Stomach (tissue), 9 donors: ENCODE measurements around the gene TRMT1L. TPM values are rescaled to one million over a fixed set of nuclear protein-coding genes. Genes with fewer than 3 reads are reported as not detected.

Experiments
- DNase-seq, 2 donors: peaks; one replicate each; pipeline versions ENCODE4 v3.0.0 to v3.0.0-alpha.2; 2013 to 2019
- H3K27ac ChIP-seq, 5 donors: fragments of 200-600 bp in 4 of 5; sonication (generic) in 4 of 5; one replicate each; pipeline ENCODE4 v1.5.1; 2013 to 2019; ENCODE audit warnings: mild to moderate bottlenecking in 1 of 5, moderate library complexity in 1 of 5
- H3K27me3 ChIP-seq, 3 donors: fragments of 200-600 bp; sonication (generic); one replicate each; pipeline ENCODE4 v1.5.1; 2017 to 2019; ENCODE audit warnings: mixed run types in 1 of 3
- H3K36me3 ChIP-seq, 4 donors: fragments of 200-600 bp; sonication (generic); 1 replicate in 3 of 4; 2 replicates in 1 of 4; pipeline ENCODE4 v1.5.1; 2016 to 2019
- H3K4me1 ChIP-seq, 4 donors: fragments of 200-600 bp; sonication (generic); one replicate each; pipeline ENCODE4 v1.5.1; 2016 to 2019
- H3K4me3 ChIP-seq, 4 donors: fragments of 200-600 bp; sonication (generic) in 3 of 4; one replicate each; pipeline ENCODE4 v1.5.1; 2016 to 2019; ENCODE audit warnings: mild to moderate bottlenecking in 1 of 4
- H3K9me3 ChIP-seq, 4 donors: fragments of 200-600 bp; sonication (generic); one replicate each; pipeline ENCODE4 v1.5.1; 2016 to 2019
- EP300 ChIP-seq: sonication (generic); formaldehyde crosslinking; IDR thresholded peaks from one replicate; pipeline ENCODE4 v1.6.1; 2017; ENCODE audit warnings: antibody characterized with exemption
- POLR2A ChIP-seq, 4 donors: fragments of 450-650 bp; IDR thresholded peaks; one replicate each; pipeline ENCODE4 v1.6.1; 2016; ENCODE audit warnings: antibody characterized with exemption in 4 of 4, control low read depth in 2 of 4, mild to moderate bottlenecking in 1 of 4, moderate library complexity in 1 of 4
- POLR2AphosphoS5 ChIP-seq, 3 donors: sonication (generic); formaldehyde crosslinking; IDR thresholded peaks; one replicate each; pipeline ENCODE4 v1.6.1; 2016; ENCODE audit warnings: antibody characterized with exemption in 3 of 3
- WGBS, 5 donors: extraction: QIAGEN DNeasy Blood & Tissue Kit in 3 of 5; methylation state at CpG; one replicate each; pipeline versions ENCODE4 v1.1.5 to v1.1.7; 2013 to 2018; 5-methylcytosine and 5-hydroxymethylcytosine counted together
- intact Hi-C: fragments of 100-400 bp; cut with DNase I; formaldehyde crosslinking; loops from one replicate; pipeline ENCODE4 v1.15.1; 2023; ENCODE audit warnings: low total_unique reads
- polyA plus RNA-seq, 3 donors: library from polyadenylated mRNA; stranded (reverse); fragments of 200-250 nt; gene quantifications; one replicate each; pipeline ENCODE4 v1.2.3, GENCODE V29; 2013
- total RNA-seq, 5 donors: library from RNA; depleted of rRNA; stranded (reverse); fragments of >200 nt; gene quantifications; one replicate each; pipeline versions ENCODE4 v1.1.0 to v1.2.3, GENCODE V29; 2014 to 2016
- TF ChIP-seq, protein P1 (sequence below), 7 experiments: fragments of 450-650 bp in 4 of 7; fragments of 200-600 bp in 3 of 7; sonication (generic) in 3 of 7; IDR thresholded peaks; one replicate each; pipeline ENCODE4 v1.5.1; 2016 to 2019; ENCODE audit warnings: antibody characterized with exemption in 7 of 7, control low read depth in 2 of 7, mild to moderate bottlenecking in 1 of 7
- donor health status: healthy with polysubstance abuse.
- donor health status: Bipolar disorder and iron deficiency.
- donor health status: healthy.

Gene TRMT1L
- total and polyA plus RNA-seq, 8 donors, result 4.5 to 25.2 (median 7.1) TPM

DNA sequence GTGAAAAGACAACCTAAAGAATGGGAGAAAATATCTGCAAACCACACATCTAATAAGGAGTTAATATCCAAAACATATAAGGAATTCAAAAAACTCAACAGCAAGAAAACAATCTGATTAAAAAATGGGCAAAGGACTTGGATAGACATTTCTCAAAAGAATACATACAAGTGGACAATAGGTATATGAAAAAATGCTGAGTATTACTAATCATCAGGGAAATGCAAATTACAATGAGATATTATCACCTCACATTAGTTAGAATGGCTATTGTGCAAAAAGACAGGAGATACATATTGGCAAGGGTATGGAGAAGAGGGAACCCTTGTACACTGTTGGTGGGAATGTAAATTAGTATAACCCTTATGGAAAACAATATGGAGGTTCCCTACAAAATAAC lies 44.9 kb downstream of the TRMT1L start:
- H3K27me3 ChIP-seq, result no peaks in the 10 kb centered on the region
- H3K36me3 ChIP-seq, result peaks cover 0 to 3% (median under 1%) of the 10 kb centered on the region in 4 donors
- no peak overlapping the region for H3K27ac ChIP-seq
- H3K4me1 ChIP-seq, result no peaks in the 10 kb centered on the region
- intact Hi-C loops, result no loop called here
- peaks cover 0 to 33% (median 24%) of the 10 kb centered on the region in 4 donors for H3K9me3 ChIP-seq
- no peak for DNase-seq
- no peak overlapping the region for H3K4me3 ChIP-seq
- TF ChIP-seq, protein P1, sequence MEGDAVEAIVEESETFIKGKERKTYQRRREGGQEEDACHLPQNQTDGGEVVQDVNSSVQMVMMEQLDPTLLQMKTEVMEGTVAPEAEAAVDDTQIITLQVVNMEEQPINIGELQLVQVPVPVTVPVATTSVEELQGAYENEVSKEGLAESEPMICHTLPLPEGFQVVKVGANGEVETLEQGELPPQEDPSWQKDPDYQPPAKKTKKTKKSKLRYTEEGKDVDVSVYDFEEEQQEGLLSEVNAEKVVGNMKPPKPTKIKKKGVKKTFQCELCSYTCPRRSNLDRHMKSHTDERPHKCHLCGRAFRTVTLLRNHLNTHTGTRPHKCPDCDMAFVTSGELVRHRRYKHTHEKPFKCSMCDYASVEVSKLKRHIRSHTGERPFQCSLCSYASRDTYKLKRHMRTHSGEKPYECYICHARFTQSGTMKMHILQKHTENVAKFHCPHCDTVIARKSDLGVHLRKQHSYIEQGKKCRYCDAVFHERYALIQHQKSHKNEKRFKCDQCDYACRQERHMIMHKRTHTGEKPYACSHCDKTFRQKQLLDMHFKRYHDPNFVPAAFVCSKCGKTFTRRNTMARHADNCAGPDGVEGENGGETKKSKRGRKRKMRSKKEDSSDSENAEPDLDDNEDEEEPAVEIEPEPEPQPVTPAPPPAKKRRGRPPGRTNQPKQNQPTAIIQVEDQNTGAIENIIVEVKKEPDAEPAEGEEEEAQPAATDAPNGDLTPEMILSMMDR (IDR thresholded peaks at IDR 0.05), result no peak
- no peak for TF ChIP-seq EP300
- no peak for TF ChIP-seq POLR2A (IDR thresholded peaks at IDR 0.05)
- no peak for TF ChIP-seq POLR2AphosphoS5 (IDR thresholded peaks at IDR 0.05)

DNA sequence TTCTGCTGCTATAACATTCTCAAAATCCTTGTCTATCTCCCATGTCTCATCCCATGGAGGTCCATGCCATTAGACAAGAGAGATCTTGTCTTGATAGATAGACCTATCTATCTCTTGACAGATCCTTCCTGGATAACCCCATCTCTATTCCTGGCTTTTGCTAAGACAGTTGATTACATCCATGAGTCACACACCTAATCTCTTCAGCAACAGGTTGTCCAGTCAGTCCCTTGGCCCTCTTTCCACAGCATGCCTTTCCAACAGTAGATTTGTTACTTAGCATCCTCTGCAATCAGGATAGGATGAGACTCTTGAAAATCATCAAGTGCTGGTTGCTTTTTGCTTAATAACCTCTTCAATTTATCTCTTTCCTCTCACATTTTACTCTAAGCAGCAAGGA lies 46.6 kb downstream of the TRMT1L start:
- no peaks in the 10 kb centered on the region for H3K4me1 ChIP-seq
- H3K9me3 ChIP-seq, result peaks cover 0 to 43% (median 24%) of the 10 kb centered on the region in 4 donors
- TF ChIP-seq EP300 (no peak), POLR2AphosphoS5 (IDR thresholded peaks at IDR 0.05) (no peak), POLR2A (IDR thresholded peaks at IDR 0.05) (no peak)
- TF ChIP-seq, protein P1 (IDR thresholded peaks at IDR 0.05), result no peak

GRCh38 chr1:185108321-185108720 lies 48.4 kb downstream of the TRMT1L start:
- H3K36me3 ChIP-seq, result peaks cover 0 to 8% (median 3%) of the 10 kb centered on the region in 4 donors
- H3K4me3 ChIP-seq, result no peak overlapping the region
- peaks cover 0 to 43% (median 24%) of the 10 kb centered on the region in 4 donors for H3K9me3 ChIP-seq
- peak in 1 of 2 donors; percentile 9 for DNase-seq
- no peaks in the 10 kb centered on the region for H3K27me3 ChIP-seq
- H3K4me1 ChIP-seq, result no peaks in the 10 kb centered on the region
- TF ChIP-seq EP300 (no peak), POLR2AphosphoS5 (IDR thresholded peaks at IDR 0.05) (no peak), POLR2A (IDR thresholded peaks at IDR 0.05) (no peak)
- TF ChIP-seq, protein P1 (IDR thresholded peaks at IDR 0.05), result no peak
- intact Hi-C loops, result no loop called here
- H3K27ac ChIP-seq, result no peak overlapping the region

More for the DNA sequence above, 46.6 kb downstream of the TRMT1L start:
- intact Hi-C loops, result no loop called here
- DNase-seq, result no peak
- Histone ChIP-seq H3K36me3 (no peaks in the 10 kb centered on the region), H3K27ac (no peak overlapping the region), H3K4me3 (no peak overlapping the region), H3K27me3 (no peaks in the 10 kb centered on the region)

DNA sequence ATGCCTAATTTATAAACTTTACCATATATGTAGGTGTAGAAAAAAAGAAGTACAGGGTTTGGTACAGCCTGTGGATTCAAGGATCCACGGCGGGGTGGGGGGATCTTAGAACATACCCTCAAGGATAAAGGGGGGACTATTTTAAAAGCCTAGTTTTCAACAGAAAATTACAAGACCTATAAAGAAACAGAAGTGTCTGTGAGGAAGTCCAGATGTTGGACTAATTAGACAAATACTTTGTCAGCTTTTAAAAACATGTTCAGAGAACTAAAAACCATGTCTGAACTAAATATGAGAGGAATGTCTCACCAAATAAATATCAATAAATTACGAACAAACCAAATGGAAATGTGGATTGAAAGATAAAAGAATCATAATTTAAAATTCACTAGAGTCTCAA lies 51.6 kb downstream of the TRMT1L start:
- intact Hi-C loops, result no loop called here
- Histone ChIP-seq H3K36me3 (peaks cover 0 to 29% (median 11%) of the 10 kb centered on the region in 4 donors), H3K27ac (no peak overlapping the region), H3K9me3 (peaks cover 0 to 40% (median 24%) of the 10 kb centered on the region in 4 donors), H3K27me3 (no peaks in the 10 kb centered on the region), H3K4me1 (no peaks in the 10 kb centered on the region), H3K4me3 (no peak overlapping the region)
- 94 to 98% (median 95%) methylated on average over 3 of the region's 3 CpGs for WGBS, 5 donors
- no peak for DNase-seq
- TF ChIP-seq POLR2A (IDR thresholded peaks at IDR 0.05), result no peak
- no peak for TF ChIP-seq EP300
- TF ChIP-seq POLR2AphosphoS5 (IDR thresholded peaks at IDR 0.05), result no peak
- TF ChIP-seq, protein P1 (IDR thresholded peaks at IDR 0.05), result no peak
